Measurements from ENCODE around the gene CPAMD8.

GRCh38 chr19:16889883-16890460 lies 136.6 kb downstream of the CPAMD8 start:
- TF ChIP-seq CTCF (IDR thresholded peaks at IDR 0.05 in 2 of 3, conservative IDR thresholded peaks at IDR 0.05 in 1 of 3; ENCODE audit: borderline replicate concordance in 1 of 3, insufficient read depth in 1 of 3, low read depth in 2 of 3, low read length in 2 of 3) (no peak), EZH2 (IDR thresholded peaks at IDR 0.05) (no peak), POLR2A (IDR thresholded peaks at IDR 0.05; ENCODE audit: borderline replicate concordance, extremely low read depth, insufficient read depth, insufficient read length) (no peak), FOSL1 (IDR thresholded peaks at IDR 0.05; ENCODE audit: low read depth) (no peak)
